Left colon (tissue), 2 donors: ENCODE results near the gene ATP10B. TPM values are rescaled to one million over a fixed set of nuclear protein-coding genes. Genes with fewer than 3 reads are reported as not detected.

Source experiments
- ATAC-seq: fragments of 200-7000 bp; cut with Tn5 transposase; one replicate; pipeline ENCODE4 v1.9.1; 2020; ENCODE audit warnings: mild to moderate bottlenecking, moderate library complexity
- DNase-seq, 2 donors: peaks; one replicate each; pipeline ENCODE4 v3.0.0-alpha.2; 2020
- intact Hi-C, 2 donors: fragments of 100-400 bp; cut with DNase I in 1 of 2; cut with micrococcal nuclease in 1 of 2; formaldehyde crosslinking; loops; one replicate each; pipeline versions ENCODE4 v1.11.2 to v1.14.0; 2022; cut with DNase I, micrococcal nuclease
- total RNA-seq, 2 donors: library from RNA; stranded (reverse); fragmentation: NEBNext Ultra II Directional; extraction: Animal tissue kit (Norgen Biotek cat#: 25700); gene quantifications; one replicate each; pipeline ENCODE4 v1.2.1, GENCODE V29; 2021
- donor health status: DM: no; HTN: no; CAD: no.
- donor health status: DM: yes; HTN: yes; CAD: no.

The ATP10B gene
- total RNA-seq, 2 donors from 2014 or later: 137 to 292 TPM

DNA sequence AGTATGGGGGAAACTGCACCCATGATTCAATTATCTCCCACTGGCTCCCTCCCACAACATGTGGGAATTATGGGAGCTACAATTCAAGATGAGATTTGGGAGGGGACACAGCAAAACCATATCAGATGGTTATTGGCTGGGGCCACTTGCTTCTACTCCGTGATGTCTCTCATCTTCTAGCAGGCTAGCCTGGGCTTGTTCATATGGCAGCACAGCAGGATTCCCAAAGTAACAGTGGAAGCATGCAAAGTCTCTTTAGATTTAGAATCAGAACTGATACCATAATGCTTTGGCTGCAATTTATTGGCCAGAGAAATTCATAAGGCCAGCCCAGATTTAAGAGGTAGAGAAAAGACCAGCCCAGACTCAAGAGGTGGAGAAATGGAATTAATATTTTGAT, 304.1 kb downstream of the ATP10B start:
- intact Hi-C loops: no loop called here
- ATAC-seq: no peak
- no peak for DNase-seq

DNA sequence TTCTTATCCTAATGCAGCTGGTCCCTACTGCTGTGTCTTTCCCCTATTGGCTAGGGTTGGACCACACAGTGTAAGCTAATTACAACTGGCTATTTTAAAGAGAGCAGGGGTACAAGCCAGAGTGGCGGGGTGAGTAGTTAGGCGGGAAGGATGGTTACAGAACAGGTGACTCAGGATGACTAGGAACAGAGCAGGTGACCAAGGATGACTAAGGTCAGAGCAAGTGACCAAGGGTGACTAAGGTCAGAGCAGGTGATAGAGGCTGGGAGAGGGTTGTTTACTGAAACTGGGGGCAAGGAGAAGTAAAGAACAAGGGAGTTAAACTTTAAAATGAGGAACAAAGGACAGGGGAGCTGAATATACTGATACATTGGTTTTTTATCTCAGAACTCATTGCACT, 304.9 kb downstream of the ATP10B start:
- intact Hi-C loops: no loop called here
- DNase-seq (no peak), ATAC-seq (no peak)

- DNase-seq: no peak
- intact Hi-C loops: no loop called here
- ATAC-seq: no peak
These were observed 306.2 kb downstream of the ATP10B start for GRCh38 chr5:160545832-160546231.

DNA sequence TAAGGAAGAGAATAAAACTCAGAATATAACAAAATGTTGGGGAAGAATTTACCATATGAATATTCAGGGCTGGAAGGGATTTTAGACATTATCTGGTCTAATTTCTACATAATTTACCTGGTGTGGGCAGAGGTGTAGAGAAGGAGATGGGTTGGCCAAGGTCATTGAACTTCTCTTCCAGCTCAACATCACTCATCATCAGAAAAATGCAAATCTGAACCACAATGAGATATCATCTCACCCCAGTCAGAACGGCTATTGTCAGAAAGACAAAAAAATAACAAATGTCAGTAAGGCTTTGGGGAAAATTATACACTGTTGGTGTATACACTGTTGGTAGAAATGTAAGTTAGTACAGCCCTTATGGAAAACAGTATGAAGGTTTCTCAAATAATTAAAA, 308.6 kb downstream of the ATP10B start:
- ATAC-seq (no peak), DNase-seq (no peak)
- intact Hi-C loops: no loop called here

DNA sequence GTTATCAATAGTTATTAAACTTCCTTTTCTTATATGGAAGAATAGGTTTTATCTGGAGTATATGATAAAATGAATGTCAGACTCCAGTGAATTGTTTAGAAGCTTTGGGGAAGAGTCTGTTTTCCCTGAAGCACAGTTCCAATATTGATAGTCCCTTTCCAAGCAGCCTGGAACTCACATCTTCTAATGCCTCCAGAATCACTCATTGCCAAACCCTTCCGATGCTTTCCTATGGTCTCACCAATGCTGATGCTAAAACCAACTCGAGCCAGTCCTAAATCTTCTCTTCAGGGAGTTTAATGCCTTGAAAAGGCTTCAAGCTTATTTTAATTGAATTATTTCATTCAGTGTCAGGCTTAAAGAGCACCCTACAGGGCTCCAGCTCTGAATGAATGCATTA, 309.2 kb downstream of the ATP10B start:
- intact Hi-C loops: no loop called here
- DNase-seq: no peak
- no peak for ATAC-seq

DNA sequence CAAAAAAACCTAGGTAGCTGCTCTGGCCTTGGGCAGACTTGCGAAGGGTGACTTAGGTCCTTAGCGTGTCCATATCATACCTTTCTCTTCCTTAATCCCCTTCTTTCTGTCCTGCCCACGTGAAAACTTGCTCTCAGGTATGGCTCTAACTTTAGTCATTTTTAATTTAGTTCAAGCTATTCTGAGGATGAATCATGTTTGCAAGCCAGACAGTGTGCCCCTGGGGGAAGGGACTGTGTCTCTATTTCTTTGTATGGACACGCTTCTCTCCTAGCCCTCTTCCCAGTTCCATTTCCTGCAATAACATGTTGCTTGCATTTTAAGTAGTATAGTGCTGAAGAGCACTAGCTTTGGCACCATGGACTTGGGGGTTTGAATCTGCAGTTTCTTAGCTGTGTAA, 309.7 kb downstream of the ATP10B start:
- ATAC-seq: no peak
- intact Hi-C loops: no loop called here
- no peak for DNase-seq

DNA sequence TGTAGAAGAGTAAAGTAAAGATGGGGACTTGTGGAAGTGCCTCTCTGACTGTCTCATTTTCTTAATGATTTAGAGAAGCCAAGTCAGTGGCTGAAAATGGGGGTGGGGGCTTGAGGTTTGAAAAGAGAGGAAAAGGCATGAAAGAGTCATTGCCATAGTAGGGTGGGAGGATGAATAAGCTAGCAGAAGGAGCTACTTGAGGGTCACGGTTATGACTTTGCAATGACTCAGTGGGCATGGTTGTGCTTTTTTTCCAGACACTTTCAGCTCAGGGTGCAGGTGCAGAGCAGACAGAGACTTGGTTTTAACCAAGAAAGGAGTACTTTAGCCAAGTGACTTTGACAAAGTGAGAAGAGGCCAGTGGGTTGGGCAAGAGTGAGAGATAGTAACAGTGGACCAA, 312.6 kb downstream of the ATP10B start:
- no peak for ATAC-seq
- DNase-seq: no peak
- intact Hi-C loops: no loop called here

GRCh38 chr5:160537940-160538339, 314.1 kb downstream of the ATP10B start:
- ATAC-seq (no peak), DNase-seq (no peak)
- intact Hi-C loops: no loop called here

DNA sequence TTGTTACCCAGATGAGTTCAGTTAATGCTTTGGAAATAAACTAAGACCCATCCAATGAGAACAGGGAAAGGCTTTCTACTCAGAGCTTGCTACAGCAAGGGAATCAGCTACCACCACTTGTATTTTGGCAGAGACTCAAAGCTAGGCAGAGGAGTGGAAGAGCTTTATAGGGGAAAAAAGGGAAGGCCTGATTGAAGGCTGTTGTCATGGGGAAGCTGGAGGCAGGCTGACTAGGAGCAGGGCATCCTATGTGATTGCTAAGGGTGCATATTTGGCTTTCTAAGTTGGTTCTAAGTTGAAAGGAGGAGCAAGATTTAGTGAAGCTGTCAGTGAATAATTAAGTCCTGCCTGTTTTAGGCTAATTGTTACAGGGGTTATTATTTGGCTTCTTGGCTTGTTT, 314.9 kb downstream of the ATP10B start:
- ATAC-seq: no peak
- DNase-seq: no peak
- intact Hi-C loops: no loop called here

- intact Hi-C loops: no loop called here
- ATAC-seq (no peak), DNase-seq (no peak)
These were observed 317.1 kb downstream of the ATP10B start for GRCh38 chr5:160534914-160535313.

- DNase-seq (no peak), ATAC-seq (no peak)
- intact Hi-C loops: no loop called here
These were observed 317.9 kb downstream of the ATP10B start for GRCh38 chr5:160534125-160534524.

DNA sequence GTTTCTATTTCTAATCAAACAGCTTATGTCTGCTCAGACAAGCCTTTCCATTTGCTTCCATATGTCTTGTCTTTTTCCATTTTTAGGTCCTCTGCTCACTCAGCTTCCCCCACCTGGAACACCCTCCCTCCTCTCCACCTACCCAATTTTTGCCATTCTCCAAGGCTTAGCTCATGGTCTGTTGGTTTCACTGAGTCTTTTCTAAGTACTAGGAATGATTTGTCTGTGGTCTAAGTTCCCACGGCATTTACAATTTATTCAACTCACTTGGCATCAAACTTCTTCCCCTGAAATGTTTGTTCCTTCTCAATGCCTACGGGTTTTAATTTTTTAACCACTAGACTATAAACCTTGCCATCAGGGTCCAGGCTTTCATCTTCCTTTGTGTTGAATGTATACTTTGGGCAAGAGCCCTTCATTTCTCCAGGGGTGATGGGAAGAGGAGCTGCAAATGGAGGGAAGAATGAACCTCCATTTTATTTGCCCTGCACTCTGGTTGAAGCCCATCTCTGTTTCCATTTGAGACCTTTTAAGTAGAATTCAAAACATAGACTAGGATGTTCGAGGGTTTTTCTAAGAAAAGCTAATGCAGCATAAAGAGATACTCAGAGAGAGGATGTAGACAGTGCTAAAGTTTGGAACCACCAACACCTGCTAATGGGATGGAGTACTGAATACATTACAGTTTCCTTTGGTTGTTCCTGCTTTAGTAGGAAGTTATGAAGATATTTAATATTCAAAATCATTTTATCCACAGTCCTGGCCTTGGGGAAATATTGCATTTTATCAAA, 326.3 kb downstream of the ATP10B start:
- DNase-seq: no peak
- intact Hi-C loops: no loop called here
- ATAC-seq: no peak

DNA sequence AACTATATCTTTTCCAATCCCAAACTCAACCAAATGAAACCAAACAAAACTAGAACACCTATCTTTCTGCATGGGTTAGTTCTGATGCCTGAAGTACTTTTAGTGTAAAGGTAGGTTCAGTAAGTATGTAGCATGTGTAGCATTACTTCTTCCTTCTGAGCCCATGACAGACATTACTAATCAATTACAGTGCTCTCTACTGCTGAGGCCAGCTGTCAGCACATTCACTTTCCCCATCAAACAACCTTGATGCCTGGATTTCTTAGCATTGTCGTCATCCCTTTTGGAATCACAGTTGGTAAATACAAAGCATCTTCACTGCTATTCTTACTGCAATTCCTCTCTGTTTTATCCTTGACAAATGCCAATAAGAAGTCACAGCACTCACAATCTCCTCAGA, 327.2 kb downstream of the ATP10B start:
- intact Hi-C loops: no loop called here
- no peak for DNase-seq
- no peak for ATAC-seq

DNA sequence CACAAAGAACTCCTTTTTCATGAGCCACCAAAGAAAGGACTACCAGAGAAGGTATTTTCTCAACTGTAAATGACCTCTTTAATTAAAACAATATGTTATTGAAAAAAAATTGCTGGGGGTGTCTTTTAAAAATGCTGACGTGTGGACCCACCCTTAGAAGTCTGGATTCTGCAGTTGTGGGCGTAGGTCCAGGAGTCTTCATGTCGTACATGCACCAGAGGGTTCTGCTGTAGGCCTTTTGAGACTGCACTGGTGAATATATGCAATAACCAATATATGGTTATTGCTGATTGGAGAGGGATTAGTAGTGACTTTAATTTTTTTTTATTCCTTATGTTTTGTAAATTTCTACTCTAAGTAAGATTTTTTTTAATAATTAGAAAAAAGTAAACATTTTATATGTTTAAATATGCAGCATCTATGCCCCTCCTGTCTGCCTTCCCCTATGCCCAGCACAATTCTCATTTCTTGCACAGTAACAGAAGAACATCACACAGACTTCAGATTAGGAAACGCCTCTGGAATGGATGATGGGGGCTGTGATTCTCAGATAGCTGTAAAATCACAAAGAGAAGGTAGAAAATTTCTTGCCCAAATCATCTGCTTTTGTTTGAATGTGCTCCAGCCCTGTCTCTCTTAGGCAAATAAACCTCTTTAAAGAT, 328.4 kb downstream of the ATP10B start:
- no peak for ATAC-seq
- intact Hi-C loops: no loop called here
- DNase-seq: no peak

DNA sequence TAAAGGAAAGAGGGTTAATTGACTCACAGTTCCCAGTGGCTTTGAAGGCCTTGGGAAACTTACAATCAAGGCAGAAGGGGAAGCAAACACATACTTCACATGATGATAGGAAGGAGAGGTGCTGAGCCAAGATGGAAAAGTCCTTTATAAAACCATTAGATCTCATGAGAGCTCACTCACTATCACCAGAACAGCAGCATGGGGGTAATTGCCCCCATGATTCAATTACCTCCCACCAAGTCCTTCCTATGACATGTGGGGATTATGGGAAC, 330.7 kb downstream of the ATP10B start:
- ATAC-seq (no peak), DNase-seq (no peak)
- intact Hi-C loops: no loop called here

DNA sequence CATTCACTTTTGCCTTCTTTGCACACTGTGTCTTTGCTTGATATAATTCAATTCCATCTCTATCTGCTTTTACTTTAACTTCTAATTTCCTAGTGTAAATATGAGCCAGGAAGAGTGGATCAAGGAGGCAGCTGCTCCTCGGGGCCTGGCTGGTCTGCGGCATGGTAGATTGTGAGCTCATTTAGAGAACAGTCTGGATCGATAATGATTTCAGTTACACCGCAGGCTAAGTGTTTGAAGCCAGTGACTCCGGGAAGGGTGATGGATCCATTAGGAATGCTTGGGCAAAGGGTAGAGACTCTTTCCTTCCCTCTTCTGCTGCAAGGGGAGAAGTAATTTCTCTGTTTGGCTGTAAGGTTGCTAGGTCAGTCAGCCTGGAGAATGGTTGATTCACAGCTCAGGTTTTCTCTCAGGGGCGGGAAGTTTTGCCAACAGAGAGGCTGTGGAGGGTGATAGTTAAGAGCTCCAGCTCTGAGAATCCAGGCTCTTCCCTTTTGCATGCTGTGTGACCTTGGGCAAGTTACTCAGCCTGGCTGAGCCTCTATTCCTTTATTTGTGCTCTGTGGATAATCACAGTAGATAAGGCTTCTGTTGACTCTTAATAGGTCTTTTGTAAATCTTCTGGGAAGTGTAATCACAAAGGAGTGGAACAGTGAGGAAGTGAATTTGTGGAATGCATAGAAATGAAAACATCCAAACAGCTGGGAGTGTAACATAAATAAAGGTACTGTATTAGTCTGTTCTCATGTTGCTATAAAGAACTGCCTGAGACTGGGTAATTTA, 331.2 kb downstream of the ATP10B start:
- ATAC-seq (no peak), DNase-seq (no peak)
- intact Hi-C loops: no loop called here

GRCh38 chr5:160516696-160517530, 335.1 kb downstream of the ATP10B start:
- no peak for ATAC-seq
- no peak for DNase-seq
- intact Hi-C loops: no loop called here

- DNase-seq: no peak
- no peak for ATAC-seq
- intact Hi-C loops: no loop called here
These were observed 337.1 kb downstream of the ATP10B start for GRCh38 chr5:160514866-160515265.

DNA sequence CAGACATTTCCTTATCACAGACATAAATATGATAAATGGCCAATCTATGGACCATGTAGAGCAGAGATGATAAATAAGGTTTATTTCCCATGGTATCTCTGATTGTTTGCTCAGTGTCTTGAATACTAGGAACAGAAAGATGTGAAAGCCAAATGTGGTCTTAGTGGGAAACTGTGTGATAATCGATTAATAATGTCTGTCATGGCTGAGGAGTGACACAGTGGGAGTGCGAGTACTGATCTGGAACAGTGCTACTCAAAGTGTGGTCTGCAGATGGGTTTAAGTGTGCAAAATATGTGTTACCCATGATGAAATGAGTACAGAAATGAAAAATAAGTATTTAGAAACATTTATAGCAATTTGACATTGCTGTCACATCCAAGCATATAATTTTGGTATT, 337.8 kb downstream of the ATP10B start:
- DNase-seq (no peak), ATAC-seq (no peak)
- intact Hi-C loops: no loop called here
